ENCODE results near the gene CRHR2.

CRHR2 gene

DNA sequence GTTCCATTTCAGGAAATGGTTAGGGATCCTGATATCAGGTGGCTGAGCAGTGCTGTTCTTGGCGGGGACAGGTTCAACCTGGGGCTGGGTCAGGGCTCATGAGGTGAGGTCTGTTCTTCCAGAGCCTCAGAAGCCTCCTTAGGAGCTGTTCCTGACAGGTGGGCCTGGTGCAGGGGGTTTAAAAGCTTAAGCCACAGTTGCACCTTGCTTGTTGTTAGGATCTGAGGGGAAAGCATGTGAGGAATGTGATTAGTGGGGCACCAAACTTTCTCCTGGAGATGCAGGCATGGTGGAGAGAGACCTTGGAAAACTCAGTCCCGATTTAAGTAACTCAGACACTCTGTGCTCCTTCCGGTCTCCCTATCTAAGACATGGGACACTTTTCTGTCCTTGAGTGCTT, 18.7 kb upstream of the CRHR2 start:
- TF ChIP-seq, protein P1, sequence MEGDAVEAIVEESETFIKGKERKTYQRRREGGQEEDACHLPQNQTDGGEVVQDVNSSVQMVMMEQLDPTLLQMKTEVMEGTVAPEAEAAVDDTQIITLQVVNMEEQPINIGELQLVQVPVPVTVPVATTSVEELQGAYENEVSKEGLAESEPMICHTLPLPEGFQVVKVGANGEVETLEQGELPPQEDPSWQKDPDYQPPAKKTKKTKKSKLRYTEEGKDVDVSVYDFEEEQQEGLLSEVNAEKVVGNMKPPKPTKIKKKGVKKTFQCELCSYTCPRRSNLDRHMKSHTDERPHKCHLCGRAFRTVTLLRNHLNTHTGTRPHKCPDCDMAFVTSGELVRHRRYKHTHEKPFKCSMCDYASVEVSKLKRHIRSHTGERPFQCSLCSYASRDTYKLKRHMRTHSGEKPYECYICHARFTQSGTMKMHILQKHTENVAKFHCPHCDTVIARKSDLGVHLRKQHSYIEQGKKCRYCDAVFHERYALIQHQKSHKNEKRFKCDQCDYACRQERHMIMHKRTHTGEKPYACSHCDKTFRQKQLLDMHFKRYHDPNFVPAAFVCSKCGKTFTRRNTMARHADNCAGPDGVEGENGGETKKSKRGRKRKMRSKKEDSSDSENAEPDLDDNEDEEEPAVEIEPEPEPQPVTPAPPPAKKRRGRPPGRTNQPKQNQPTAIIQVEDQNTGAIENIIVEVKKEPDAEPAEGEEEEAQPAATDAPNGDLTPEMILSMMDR (IDR thresholded peaks at IDR 0.05; ENCODE audit: low read depth, low read length): no peak

DNA sequence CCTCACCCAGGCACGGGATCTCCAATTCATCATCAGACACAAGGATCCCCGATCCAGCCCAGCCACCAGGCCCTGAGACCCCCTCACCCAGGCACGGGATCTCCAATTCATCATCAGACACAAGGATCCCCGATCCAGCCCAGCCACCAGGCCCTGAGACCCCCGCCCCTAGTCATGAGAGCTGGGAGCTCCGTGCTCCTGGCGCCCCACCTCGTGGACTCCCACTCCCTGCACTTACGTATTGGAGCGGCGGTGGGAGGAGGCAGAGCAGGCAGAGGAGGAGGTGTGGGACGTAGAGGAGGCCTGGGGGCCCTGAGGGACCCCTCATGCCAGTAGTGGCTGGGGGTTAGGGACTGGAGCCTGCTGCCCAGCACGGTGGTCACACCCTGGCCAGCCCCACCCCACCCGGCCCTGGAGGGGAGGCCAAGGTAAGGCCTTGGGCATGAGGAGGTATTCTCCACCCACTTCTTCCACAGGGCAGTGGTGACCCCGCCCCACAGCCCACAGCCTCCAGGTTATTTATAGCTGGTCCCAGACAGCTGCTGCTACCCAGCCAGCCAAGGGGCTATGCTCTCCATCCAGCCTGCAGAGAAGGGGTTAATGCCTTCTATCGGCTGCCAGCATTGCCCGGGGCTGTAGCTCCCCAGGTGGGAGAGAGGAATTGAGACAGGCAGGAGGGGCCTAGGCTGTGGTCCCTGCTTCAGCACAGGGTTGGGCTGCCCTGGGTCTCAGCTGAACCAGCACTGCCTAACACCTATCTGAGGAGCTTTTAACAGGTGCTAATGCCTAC, 17.6 kb upstream of the CRHR2 start:
- TF ChIP-seq, protein P1 (IDR thresholded peaks at IDR 0.05; ENCODE audit: low read depth, low read length): no peak
- DNase-seq (ENCODE audit: extremely low read depth, low read depth): no peak

More for the DNA sequence above, 18.7 kb upstream of the CRHR2 start:
- no peak for DNase-seq (ENCODE audit: extremely low read depth, low read depth)

DNA sequence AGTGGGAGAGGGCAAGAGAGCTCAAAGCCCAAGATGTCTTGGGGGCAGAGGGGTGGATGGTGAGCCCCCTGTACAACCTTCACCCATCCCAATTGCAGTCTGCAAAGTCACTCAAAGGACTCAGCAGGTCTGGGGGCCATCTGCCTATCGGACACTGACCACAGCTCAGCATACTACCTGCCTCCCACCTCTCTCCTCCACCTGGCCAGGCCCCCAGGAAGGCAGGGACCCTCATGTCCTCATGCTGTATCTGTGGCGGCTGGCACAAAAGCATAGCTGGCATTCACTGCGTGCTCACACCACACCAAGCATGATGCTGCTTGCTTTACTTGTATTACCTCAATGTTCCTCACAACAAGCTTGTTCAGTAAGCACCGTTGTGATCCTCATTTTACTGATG, 16.2 kb upstream of the CRHR2 start:
- TF ChIP-seq, protein P1 (IDR thresholded peaks at IDR 0.05; ENCODE audit: low read depth, low read length): no peak
- DNase-seq (ENCODE audit: extremely low read depth, low read depth): no peak

DNA sequence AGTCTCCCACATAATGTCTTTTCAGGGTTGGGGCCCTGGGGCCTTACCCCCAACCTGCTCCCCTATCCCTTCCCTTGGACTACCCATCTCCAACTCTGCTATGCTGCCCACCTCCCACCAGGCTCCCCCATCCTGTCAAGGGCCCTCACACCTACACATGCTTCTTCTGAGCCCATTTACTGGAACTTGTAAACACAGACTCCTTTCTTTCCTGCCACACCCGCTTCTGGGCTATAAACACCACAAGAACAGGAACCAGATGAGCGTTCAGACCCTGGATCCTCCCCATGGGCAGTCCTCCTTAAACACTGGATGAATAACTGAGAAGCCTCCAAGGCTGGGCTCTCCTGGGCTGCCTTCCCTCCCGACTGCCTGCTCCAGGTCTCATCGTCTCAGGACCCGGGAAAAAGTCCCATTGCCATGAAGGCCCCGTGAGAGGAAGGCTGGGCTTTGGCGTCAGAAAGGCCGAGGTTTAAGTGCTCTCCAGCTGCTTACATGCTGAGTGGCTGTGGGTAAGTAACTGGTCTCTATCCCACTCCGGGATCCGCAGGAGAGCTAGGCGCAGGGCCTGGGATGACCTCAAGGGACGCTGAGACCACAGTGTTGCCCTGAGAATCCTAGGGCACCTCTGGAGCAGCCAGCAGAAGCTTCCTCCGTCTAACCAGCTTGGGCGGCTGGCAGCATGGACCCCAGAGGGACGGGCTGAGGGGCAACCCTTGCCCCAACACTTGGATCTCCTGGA, 15.6 kb upstream of the CRHR2 start:
- TF ChIP-seq, protein P1 (IDR thresholded peaks at IDR 0.05; ENCODE audit: low read depth, low read length): no peak
- DNase-seq (ENCODE audit: extremely low read depth, low read depth): no peak

DNA sequence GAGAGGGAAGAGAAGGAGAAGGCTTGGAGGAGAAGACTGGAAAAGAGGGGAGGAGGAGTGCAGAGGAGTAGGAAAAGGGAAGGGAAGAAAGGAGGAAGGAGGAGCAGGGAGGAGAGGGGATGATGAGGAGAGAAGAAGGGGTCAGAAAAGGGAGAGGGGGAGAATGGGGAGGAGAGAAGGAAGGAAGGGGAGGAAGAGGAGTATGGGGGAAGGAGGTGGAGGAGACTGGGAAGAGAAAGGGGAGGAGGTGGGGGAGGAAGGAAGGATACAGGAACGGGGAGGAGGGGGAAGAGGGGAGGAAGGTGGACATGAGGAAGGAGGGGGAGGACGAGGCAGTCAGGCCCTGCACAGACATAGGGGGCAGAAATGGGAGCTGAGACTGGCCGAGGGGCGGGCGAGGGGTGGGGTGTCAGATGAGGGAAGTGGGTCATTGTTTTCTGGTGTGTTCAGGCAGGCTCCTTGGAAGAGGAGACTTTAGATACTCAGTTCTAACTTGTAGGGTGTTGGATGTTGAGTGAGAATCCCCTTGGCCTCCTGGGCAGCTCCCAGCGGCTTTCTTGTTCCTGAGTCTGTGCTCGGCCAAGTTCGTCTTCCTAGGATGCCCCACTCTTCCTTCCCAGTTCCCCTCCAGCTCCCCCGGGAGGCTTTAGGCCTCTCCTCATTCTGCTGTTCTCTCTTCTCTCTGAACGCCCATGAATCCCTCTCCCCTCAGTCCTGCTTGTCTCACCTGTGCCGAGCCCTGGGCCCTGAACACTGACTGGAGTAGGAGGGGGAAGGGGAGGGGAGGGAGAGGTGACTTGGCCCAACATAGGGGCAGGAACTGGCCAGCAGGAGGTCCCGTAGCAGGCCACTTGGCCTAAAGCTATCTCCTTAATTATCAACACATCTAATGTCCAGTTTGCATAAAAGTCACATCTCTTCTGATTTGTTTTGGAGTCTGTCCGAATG, 12.8 kb upstream of the CRHR2 start:
- TF ChIP-seq, protein P1 (IDR thresholded peaks at IDR 0.05; ENCODE audit: low read depth, low read length): no peak
- no peak for DNase-seq (ENCODE audit: extremely low read depth, low read depth)

DNA sequence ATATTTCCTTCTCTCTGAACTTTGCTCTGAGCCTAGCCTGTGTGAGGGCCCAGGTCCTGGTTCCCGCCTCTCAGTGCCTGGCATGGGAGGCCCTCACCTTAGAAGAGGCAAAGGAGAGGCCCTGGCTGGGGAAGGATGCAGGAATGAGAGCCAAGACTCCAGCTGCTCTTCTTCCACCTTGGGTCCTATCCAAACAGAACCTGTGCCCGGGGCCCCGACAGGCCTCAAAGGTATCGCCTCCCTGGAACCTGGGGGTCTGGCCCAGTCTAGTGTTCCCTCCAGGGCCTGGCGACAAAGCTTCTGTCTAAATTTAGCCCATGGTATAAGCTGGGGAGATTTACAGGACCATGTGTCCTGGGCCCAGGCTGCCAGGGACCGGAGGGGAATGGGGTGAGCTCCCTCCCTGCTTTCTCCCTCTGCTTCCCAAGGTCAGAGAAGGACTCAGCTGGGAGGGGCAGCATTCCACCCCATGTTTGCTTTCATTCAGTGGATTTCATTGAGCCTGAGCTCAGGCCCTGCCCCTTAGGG, 12.0 kb upstream of the CRHR2 start:
- no peak for DNase-seq (ENCODE audit: extremely low read depth, low read depth)
- TF ChIP-seq, protein P1 (IDR thresholded peaks at IDR 0.05; ENCODE audit: low read depth, low read length): no peak
